Loucy (cell line): ENCODE data around the gene HLTF.

Source experiments
- EZH2phosphoT487 ChIP-seq: fragments of 200-600 bp; IDR thresholded peaks from 2 replicates; pipeline ENCODE4 v1.6.1; 2018; ENCODE audit warnings: antibody characterized with exemption, mild to moderate bottlenecking, moderate library complexity, borderline replicate concordance
- TF ChIP-seq, protein P1 (sequence below): fragments of 200-600 bp; sonication (generic); conservative IDR thresholded peaks from 2 replicates; pipeline ENCODE4 v1.5.1; 2014; ENCODE audit warnings: mild to moderate bottlenecking, antibody characterized with exemption, low read length

- TF ChIP-seq, protein P1, sequence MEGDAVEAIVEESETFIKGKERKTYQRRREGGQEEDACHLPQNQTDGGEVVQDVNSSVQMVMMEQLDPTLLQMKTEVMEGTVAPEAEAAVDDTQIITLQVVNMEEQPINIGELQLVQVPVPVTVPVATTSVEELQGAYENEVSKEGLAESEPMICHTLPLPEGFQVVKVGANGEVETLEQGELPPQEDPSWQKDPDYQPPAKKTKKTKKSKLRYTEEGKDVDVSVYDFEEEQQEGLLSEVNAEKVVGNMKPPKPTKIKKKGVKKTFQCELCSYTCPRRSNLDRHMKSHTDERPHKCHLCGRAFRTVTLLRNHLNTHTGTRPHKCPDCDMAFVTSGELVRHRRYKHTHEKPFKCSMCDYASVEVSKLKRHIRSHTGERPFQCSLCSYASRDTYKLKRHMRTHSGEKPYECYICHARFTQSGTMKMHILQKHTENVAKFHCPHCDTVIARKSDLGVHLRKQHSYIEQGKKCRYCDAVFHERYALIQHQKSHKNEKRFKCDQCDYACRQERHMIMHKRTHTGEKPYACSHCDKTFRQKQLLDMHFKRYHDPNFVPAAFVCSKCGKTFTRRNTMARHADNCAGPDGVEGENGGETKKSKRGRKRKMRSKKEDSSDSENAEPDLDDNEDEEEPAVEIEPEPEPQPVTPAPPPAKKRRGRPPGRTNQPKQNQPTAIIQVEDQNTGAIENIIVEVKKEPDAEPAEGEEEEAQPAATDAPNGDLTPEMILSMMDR: no peak
- TF ChIP-seq EZH2phosphoT487: no peak
Observed at GRCh38 chr3:148998715-148999423, 87.5 kb downstream of the HLTF start.
